Liver (tissue), 9 donors: ENCODE measurements around the gene ZFAND3. TPM values are rescaled to one million over a fixed set of nuclear protein-coding genes. Genes with fewer than 3 reads are reported as not detected.
"Not testable (repeated sequence)": the region's sequence is repeated elsewhere in the genome, so short reads cannot be mapped to it uniquely, and the experiment has no call there.

Source experiments
- DNase-seq: peaks from one replicate; pipeline ENCODE4 v3.0.0-alpha.2; 2017; ENCODE audit warnings: low spot score
- H3K27ac ChIP-seq, 2 donors: one replicate each; pipeline ENCODE4 v1.7.0; 2013; ENCODE audit warnings: inconsistent platforms in 2 of 2, low read length in 2 of 2, control low read depth in 1 of 2, low read depth in 1 of 2, mild to moderate bottlenecking in 1 of 2
- H3K27me3 ChIP-seq, 4 donors: one replicate each; pipeline versions ENCODE4 v1.6.1 to v1.7.0; 2013; ENCODE audit warnings: low read length in 3 of 4, inconsistent platforms in 1 of 4, mild to moderate bottlenecking in 1 of 4, moderate library complexity in 1 of 4; ENCODE audit not compliant: control insufficient read depth in 4 of 4, insufficient read depth in 4 of 4
- H3K36me3 ChIP-seq, 4 donors: one replicate each; pipeline versions ENCODE4 v1.6.1 to v1.7.0; 2013; ENCODE audit warnings: low read length in 3 of 4, mild to moderate bottlenecking in 3 of 4, low read depth in 1 of 4, moderate library complexity in 1 of 4; ENCODE audit not compliant: control insufficient read depth in 4 of 4, insufficient read depth in 3 of 4
- H3K4me1 ChIP-seq, 4 donors: one replicate each; pipeline versions ENCODE4 v1.6.1 to v1.7.0; 2013; ENCODE audit warnings: low read length in 3 of 4, mild to moderate bottlenecking in 3 of 4, moderate library complexity in 1 of 4; ENCODE audit not compliant: control insufficient read depth in 4 of 4, insufficient read depth in 4 of 4
- H3K4me3 ChIP-seq, 3 donors: one replicate each; pipeline versions ENCODE4 v1.6.1 to v1.7.0; 2013; ENCODE audit warnings: low read length in 3 of 3, control low read depth in 1 of 3, low read depth in 1 of 3, mild to moderate bottlenecking in 1 of 3
- H3K9ac ChIP-seq, 2 donors: one replicate each; pipeline ENCODE4 v1.7.0; 2013; ENCODE audit warnings: low read length in 2 of 2, mild to moderate bottlenecking in 2 of 2, moderate library complexity in 2 of 2, control low read depth in 1 of 2, low read depth in 1 of 2
- H3K9me3 ChIP-seq, 4 donors: one replicate each; pipeline versions ENCODE4 v1.6.1 to v1.7.0; 2013; ENCODE audit warnings: low read length in 3 of 4; ENCODE audit not compliant: control insufficient read depth in 4 of 4
- EGR1 ChIP-seq, 2 donors: IDR thresholded peaks; 2 replicates each; pipeline ENCODE4 v1.6.1; 2016 to 2018; ENCODE audit warnings: antibody characterized with exemption in 2 of 2, low read depth in 2 of 2
- FOXA1 ChIP-seq: IDR thresholded peaks from 2 replicates; pipeline ENCODE4 v1.6.1; 2016; ENCODE audit warnings: antibody characterized with exemption
- GABPA ChIP-seq, 2 donors: IDR thresholded peaks in 1 of 2; conservative IDR thresholded peaks in 1 of 2; 2 replicates each; pipeline ENCODE4 v1.6.1; 2016; ENCODE audit warnings: antibody characterized with exemption in 2 of 2, mild to moderate bottlenecking in 1 of 2, moderate library complexity in 1 of 2
- HNF4A ChIP-seq, 2 donors: conservative IDR thresholded peaks; 2 replicates each; pipeline ENCODE4 v1.6.1; 2016; ENCODE audit warnings: antibody characterized with exemption in 2 of 2, mild to moderate bottlenecking in 2 of 2
- HNF4G ChIP-seq: IDR thresholded peaks from 2 replicates; pipeline ENCODE4 v1.6.1; 2016; ENCODE audit warnings: antibody characterized with exemption
- RXRA ChIP-seq, 2 donors: IDR thresholded peaks; 2 replicates each; pipeline ENCODE4 v1.6.1; 2017 to 2018; ENCODE audit warnings: antibody characterized with exemption in 2 of 2, mild to moderate bottlenecking in 1 of 2
- SP1 ChIP-seq: IDR thresholded peaks from 2 replicates; pipeline ENCODE4 v1.6.1; 2018; ENCODE audit warnings: antibody characterized with exemption, mild to moderate bottlenecking
- YY1 ChIP-seq: IDR thresholded peaks from 2 replicates; pipeline ENCODE4 v1.6.1; 2016; ENCODE audit warnings: antibody characterized with exemption, mild to moderate bottlenecking
- WGBS: extraction: QIAGEN DNeasy Blood & Tissue Kit; methylation state at CpG from one replicate; pipeline ENCODE4 v1.1.7; 2013; 5-methylcytosine and 5-hydroxymethylcytosine counted together
- polyA plus RNA-seq, 2 donors: library from polyadenylated mRNA; stranded (reverse) in 1 of 2; unstranded in 1 of 2; fragments of 200-250 nt in 1 of 2; fragments of >200 nt in 1 of 2; fragmentation: Nextera tagmentation in 1 of 2; extraction: Ambion mirVana in 1 of 2; gene quantifications; one replicate each; pipeline versions ENCODE4 v1.2.1 to v1.2.3, GENCODE V29; 2013 to 2015
- total RNA-seq, 2 donors: library from RNA; depleted of rRNA; stranded (reverse); fragments of >200 nt; gene quantifications; one replicate each; pipeline ENCODE4 v1.2.3, GENCODE V29; 2014
- TF ChIP-seq, protein P1 (sequence below): fragments of 150-350 bp; IDR thresholded peaks from 2 replicates; pipeline ENCODE4 v1.5.1; 2017; ENCODE audit warnings: improper control_type of control experiment, low read depth, low read length; ENCODE audit not compliant: missing input control
- TF ChIP-seq, protein P2 (sequence below): IDR thresholded peaks from 2 replicates; pipeline ENCODE4 v1.6.1; 2016; ENCODE audit warnings: antibody characterized with exemption
- donor health status: healthy.
- donor health status: healthy.
- donor health status: healthy.
- donor health status: healthy.
- donor health status: healthy.

The ZFAND3 gene
- total and polyA plus RNA-seq, 4 donors: 7.7 to 37.5 (median 23.1) TPM

DNA sequence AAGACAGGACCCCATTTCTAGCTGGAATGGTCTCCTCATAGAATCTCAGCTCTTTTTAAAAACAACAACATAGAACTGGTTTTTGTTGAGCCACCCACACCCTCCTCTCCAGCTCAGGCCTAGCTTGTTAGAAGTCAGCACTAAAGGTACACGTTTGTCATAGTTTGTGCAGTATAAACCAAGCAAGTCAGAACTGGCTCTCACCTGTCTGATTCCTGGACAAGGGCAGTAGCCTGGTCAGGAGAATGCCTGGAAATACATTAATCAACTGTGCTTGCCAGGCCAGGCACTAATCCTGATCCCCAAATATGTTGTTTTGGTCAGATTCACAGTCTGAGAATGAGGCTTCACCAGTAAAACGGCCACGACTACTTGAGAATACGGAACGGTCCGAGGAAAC is 296.7 kb downstream of the ZFAND3 start:
- H3K9ac ChIP-seq: no peak overlapping the region
- no peaks in the 10 kb centered on the region for H3K4me1 ChIP-seq
- no peaks in the 10 kb centered on the region for H3K9me3 ChIP-seq
- DNase-seq: no peak
- 97% methylated on average over 6 of the region's 6 CpGs for WGBS
- H3K4me3 ChIP-seq: no peak overlapping the region
- H3K27ac ChIP-seq: no peak overlapping the region
- TF ChIP-seq RXRA (IDR thresholded peaks at IDR 0.05) (no peak), HNF4A (conservative IDR thresholded peaks at IDR 0.05) (no peak)
- peaks cover 4 to 15% (median 9%) of the 10 kb centered on the region in 4 donors for H3K36me3 ChIP-seq
- no peaks in the 10 kb centered on the region for H3K27me3 ChIP-seq

GRCh38 chr6:38117281-38117680 is 297.8 kb downstream of the ZFAND3 start:
- no peak overlapping the region for H3K9ac ChIP-seq
- WGBS: 81% methylated on average over 1 of the region's 1 CpG
- H3K36me3 ChIP-seq: peaks cover 4 to 15% (median 10%) of the 10 kb centered on the region in 4 donors
- no peaks in the 10 kb centered on the region for H3K27me3 ChIP-seq
- H3K4me3 ChIP-seq: no peak overlapping the region
- no peak for DNase-seq
- H3K4me1 ChIP-seq: no peaks in the 10 kb centered on the region
- TF ChIP-seq GABPA (IDR thresholded peaks at IDR 0.05 in 1 of 2, conservative IDR thresholded peaks at IDR 0.05 in 1 of 2): no peak
- no peak for TF ChIP-seq FOXA1
- no peaks in the 10 kb centered on the region for H3K9me3 ChIP-seq
- H3K27ac ChIP-seq: no peak overlapping the region

DNA sequence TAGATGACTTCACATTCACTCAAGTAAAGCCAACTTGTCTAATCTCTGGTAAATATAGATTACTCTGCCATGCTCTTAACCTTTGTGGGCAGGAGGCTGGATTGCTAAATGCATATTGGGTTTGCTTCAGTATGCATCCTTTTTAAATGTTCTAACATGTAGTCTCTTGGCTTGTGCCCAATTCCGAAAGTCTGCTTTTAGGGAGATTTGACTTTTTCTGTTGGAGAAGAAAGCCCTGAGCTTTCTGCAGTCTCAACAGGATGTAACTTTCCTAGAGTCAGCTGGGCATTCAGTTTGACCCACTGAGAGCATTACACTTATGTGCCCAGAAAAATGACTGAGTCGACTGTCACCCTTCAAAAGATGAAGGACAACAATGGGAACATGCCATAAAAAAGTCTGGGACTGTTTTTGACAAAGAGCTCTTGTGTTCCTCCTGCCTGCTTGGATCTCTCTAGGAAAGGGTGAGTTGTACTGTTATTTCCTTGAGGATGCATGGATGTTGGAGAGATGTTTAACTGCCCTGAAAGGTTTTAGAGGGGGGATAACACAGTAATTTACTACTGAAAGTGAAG is 299.4 kb downstream of the ZFAND3 start:
- H3K9me3 ChIP-seq: no peaks in the 10 kb centered on the region
- no peak overlapping the region for H3K27ac ChIP-seq
- H3K36me3 ChIP-seq: peaks cover 4 to 18% (median 12%) of the 10 kb centered on the region in 4 donors
- H3K4me1 ChIP-seq: no peaks in the 10 kb centered on the region
- no peak overlapping the region for H3K4me3 ChIP-seq
- TF ChIP-seq, protein P1, sequence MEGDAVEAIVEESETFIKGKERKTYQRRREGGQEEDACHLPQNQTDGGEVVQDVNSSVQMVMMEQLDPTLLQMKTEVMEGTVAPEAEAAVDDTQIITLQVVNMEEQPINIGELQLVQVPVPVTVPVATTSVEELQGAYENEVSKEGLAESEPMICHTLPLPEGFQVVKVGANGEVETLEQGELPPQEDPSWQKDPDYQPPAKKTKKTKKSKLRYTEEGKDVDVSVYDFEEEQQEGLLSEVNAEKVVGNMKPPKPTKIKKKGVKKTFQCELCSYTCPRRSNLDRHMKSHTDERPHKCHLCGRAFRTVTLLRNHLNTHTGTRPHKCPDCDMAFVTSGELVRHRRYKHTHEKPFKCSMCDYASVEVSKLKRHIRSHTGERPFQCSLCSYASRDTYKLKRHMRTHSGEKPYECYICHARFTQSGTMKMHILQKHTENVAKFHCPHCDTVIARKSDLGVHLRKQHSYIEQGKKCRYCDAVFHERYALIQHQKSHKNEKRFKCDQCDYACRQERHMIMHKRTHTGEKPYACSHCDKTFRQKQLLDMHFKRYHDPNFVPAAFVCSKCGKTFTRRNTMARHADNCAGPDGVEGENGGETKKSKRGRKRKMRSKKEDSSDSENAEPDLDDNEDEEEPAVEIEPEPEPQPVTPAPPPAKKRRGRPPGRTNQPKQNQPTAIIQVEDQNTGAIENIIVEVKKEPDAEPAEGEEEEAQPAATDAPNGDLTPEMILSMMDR: no peak
- TF ChIP-seq EGR1 (IDR thresholded peaks at IDR 0.05; ENCODE audit: low read depth in 2 of 2): no peak
- TF ChIP-seq, protein P2, sequence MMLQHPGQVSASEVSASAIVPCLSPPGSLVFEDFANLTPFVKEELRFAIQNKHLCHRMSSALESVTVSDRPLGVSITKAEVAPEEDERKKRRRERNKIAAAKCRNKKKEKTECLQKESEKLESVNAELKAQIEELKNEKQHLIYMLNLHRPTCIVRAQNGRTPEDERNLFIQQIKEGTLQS: no peak
- TF ChIP-seq RXRA (IDR thresholded peaks at IDR 0.05): no peak
- no peak for TF ChIP-seq HNF4G
- TF ChIP-seq GABPA (IDR thresholded peaks at IDR 0.05 in 1 of 2, conservative IDR thresholded peaks at IDR 0.05 in 1 of 2): no peak
- TF ChIP-seq SP1: no peak
- TF ChIP-seq YY1: no peak
- no peak for DNase-seq
- 78% methylated on average over 2 of the region's 2 CpGs for WGBS
- H3K9ac ChIP-seq: no peak overlapping the region
- no peaks in the 10 kb centered on the region for H3K27me3 ChIP-seq

- Histone ChIP-seq H3K4me3 (no peak overlapping the region), H3K27me3 (no peaks in the 10 kb centered on the region), H3K36me3 (peaks cover 7 to 18% (median 12%) of the 10 kb centered on the region in 4 donors), H3K4me1 (no peaks in the 10 kb centered on the region), H3K9ac (no peak overlapping the region), H3K27ac (no peak overlapping the region), H3K9me3 (no peaks in the 10 kb centered on the region)
- no peak for TF ChIP-seq YY1
- DNase-seq: no peak
- 94% methylated on average over 6 of the region's 6 CpGs for WGBS
These were observed 300.0 kb downstream of the ZFAND3 start for GRCh38 chr6:38119516-38119915.

GRCh38 chr6:38124224-38124926 is 304.8 kb downstream of the ZFAND3 start:
- 92% methylated on average over 40 of the region's 40 CpGs for WGBS
- not testable (repeated sequence) for DNase-seq, H3K4me1 ChIP-seq, H3K9ac ChIP-seq, H3K27me3 ChIP-seq, H3K9me3 ChIP-seq, H3K4me3 ChIP-seq, H3K27ac ChIP-seq
- peaks cover 4 to 11% (median 7%) of the 10 kb centered on the region in 4 donors for H3K36me3 ChIP-seq
